Measurements from ENCODE around the gene CCDC88C. TPM values are rescaled to one million over a fixed set of nuclear protein-coding genes. Genes with fewer than 3 reads are reported as not detected.
"Not testable (repeated sequence)": the region's sequence is repeated elsewhere in the genome, so short reads cannot be mapped to it uniquely, and the experiment has no call there.

Gene CCDC88C
- total RNA-seq, 2 experiments from 2014 or later, result 73.7 to 82.8 TPM

- H3K4me3 Mint-ChIP-seq, result peak overlapping the region; percentile 92
- CTCF ChIA-PET, result interaction anchor here (0.8 to 12.5 kb wide), 7 partner anchors 17 to 410 kb away, joined by 3 to 177 read pairs (median 9); no protein-coding TSS in a partner anchor
- H3K9me3 Mint-ChIP-seq (ENCODE audit: low read depth), result no peaks in the 10 kb centered on the region
- intact Hi-C loops (cut with DNase I, micrococcal nuclease), result loop anchor here (1.0 to 5.0 kb wide), 16 partner anchors 43 to 1034 kb away; partner anchors contain the start of genes CALM1 (in 1 of the 2), PPP4R3A (in 1 of the 2) and RPS6KA5 (in 1 of the 2)
- peaks cover 38% of the 10 kb centered on the region for H3K36me3 Mint-ChIP-seq (ENCODE audit: low read depth)
- H3K27ac Mint-ChIP-seq, result peak overlapping the region; percentile 99
- no peak for ATAC-seq
- POLR2A ChIA-PET, result interaction anchor here (0.7 to 2.1 kb wide), 8 partner anchors 12 to 173 kb away, joined by 3 to 18 read pairs (median 6); no protein-coding TSS in a partner anchor
- peaks cover 47% of the 10 kb centered on the region for H3K4me1 Mint-ChIP-seq
- no peaks in the 10 kb centered on the region for H3K27me3 Mint-ChIP-seq
- DNase-seq, result peak; percentile 52
These were observed 888 bp downstream of the CCDC88C start for GRCh38 chr14:91416744-91417119.

GRCh38 chr14:91415794-91416743 lies 1.6 kb downstream of the CCDC88C start:
- intact Hi-C loops (cut with DNase I, micrococcal nuclease), result loop anchor here (1.0 to 5.0 kb wide), 13 partner anchors 43 to 1034 kb away; partner anchors contain the start of genes CALM1 (in 1 of the 2) and RPS6KA5 (in 1 of the 2)
- DNase-seq, result peak; percentile 87
- no peaks in the 10 kb centered on the region for H3K27me3 Mint-ChIP-seq
- H3K4me1 Mint-ChIP-seq, result peaks cover 53% of the 10 kb centered on the region
- H3K27ac Mint-ChIP-seq, result peak overlapping the region; percentile 99
- ChIA-PET CTCF (interaction anchor here (0.6 to 12.5 kb wide), 14 partner anchors 12 to 1032 kb away, joined by 3 to 177 read pairs (median 4); no protein-coding TSS in a partner anchor), POLR2A (interaction anchor here (0.6 to 2.1 kb wide), 13 partner anchors 11 to 172 kb away, joined by 3 to 18 read pairs (median 6); no protein-coding TSS in a partner anchor)
- peak overlapping the region; percentile 92 for H3K4me3 Mint-ChIP-seq
- H3K9me3 Mint-ChIP-seq (ENCODE audit: low read depth), result no peaks in the 10 kb centered on the region
- ATAC-seq, result peak; percentile 60
- H3K36me3 Mint-ChIP-seq (ENCODE audit: low read depth), result peaks cover 38% of the 10 kb centered on the region

- intact Hi-C loops (cut with DNase I, micrococcal nuclease), result no loop called here
- H3K4me3 Mint-ChIP-seq, result peak overlapping the region; percentile 92
- H3K9me3 Mint-ChIP-seq (ENCODE audit: low read depth), result no peaks in the 10 kb centered on the region
- DNase-seq (no peak), ATAC-seq (no peak)
- H3K27ac Mint-ChIP-seq, result peak overlapping the region; percentile 99
- peaks cover 43% of the 10 kb centered on the region for H3K36me3 Mint-ChIP-seq (ENCODE audit: low read depth)
- POLR2A ChIA-PET, result interaction anchor here (0.8 to 2.1 kb wide), 3 partner anchors 9 to 90 kb away, joined by 3 to 17 read pairs (median 6); no protein-coding TSS in a partner anchor
- peaks cover 68% of the 10 kb centered on the region for H3K4me1 Mint-ChIP-seq
- CTCF ChIA-PET, result interaction anchor here (0.6 to 12.5 kb wide), 8 partner anchors 15 to 493 kb away, joined by 3 to 177 read pairs (median 4); no protein-coding TSS in a partner anchor
- H3K27me3 Mint-ChIP-seq, result no peaks in the 10 kb centered on the region
These were observed 3.2 kb downstream of the CCDC88C start for GRCh38 chr14:91414475-91414833.

DNA sequence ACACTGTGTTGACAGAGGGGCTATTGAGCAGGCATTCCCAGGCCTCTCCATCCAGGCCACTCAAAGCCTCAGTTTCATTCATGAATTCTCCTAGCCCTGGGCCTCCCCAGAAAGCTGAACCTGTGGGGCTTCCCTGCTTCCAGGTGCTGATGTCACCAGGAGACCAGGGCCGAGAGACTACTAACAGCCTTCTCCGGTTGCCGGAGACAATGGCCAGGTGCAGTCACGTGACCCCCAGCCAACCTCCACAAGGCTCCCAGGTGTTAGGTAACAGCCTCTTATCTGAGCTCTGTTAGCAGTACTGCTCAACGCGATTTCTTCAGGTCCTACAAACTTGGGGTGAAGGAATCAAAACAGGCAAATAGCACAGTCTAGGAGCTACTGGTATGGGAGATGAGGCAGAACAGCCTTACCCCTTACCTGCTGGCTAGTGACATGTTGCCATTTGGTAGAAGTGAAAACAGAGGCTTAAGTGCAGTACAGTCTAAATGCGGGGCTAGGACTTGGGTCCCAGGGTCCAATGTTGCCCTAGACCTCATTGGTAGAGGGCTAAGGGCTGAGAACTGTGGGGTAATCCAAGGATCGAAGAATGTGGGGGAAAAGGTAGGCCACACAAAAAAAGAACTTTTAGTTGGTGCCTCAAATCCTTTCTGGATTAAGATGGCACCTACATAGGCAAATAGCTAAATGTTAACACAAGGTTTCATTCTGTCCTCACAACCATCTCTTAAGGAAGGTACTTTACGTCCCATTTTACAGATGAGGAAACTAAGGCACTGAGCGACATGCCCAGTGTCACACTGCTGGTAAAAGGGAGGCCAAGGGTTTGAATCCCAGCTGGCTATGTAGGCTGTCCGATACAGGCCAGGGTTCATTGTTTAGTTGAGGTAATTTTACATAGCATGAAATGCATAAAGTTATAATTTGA lies 3.8 kb downstream of the CCDC88C start:
- ATAC-seq, result no peak
- intact Hi-C loops (cut with DNase I, micrococcal nuclease), result no loop called here
- H3K36me3 Mint-ChIP-seq (ENCODE audit: low read depth), result peaks cover 45% of the 10 kb centered on the region

DNA sequence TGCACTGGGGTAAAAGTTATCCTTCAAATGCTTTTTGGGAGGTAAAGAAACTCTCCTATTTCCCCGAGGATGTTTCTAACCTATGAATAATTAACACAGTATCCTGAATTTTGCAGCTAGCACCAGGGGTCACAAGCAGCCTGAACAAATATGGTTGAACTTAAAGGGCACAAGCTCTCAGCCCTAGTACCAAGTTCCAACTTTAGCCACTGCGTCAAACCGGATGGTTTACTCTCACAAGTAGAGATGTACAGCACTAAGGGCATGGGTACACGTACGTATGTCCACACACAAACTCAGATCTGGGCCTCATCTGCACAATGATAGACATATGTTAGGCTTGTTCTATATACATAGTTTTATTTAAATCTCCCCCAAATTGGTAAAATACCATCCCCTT lies 4.7 kb downstream of the CCDC88C start:
- no peak for ATAC-seq
- peaks cover 54% of the 10 kb centered on the region for H3K36me3 Mint-ChIP-seq (ENCODE audit: low read depth)
- no peak for DNase-seq
- intact Hi-C loops (cut with DNase I, micrococcal nuclease), result no loop called here
- H3K4me1 Mint-ChIP-seq, result peaks cover 72% of the 10 kb centered on the region
- ChIA-PET CTCF (interaction anchor here (1.0 to 12.5 kb wide), 5 partner anchors 10 to 91 kb away, joined by 3 to 177 read pairs (median 6); no protein-coding TSS in a partner anchor), POLR2A (interaction anchor here (1.5 kb wide), 1 partner anchor 8 kb away, joined by 6 read pairs; no protein-coding TSS in a partner anchor)
- no peaks in the 10 kb centered on the region for H3K9me3 Mint-ChIP-seq (ENCODE audit: low read depth)
- peak overlapping the region; percentile 99 for H3K27ac Mint-ChIP-seq
- H3K4me3 Mint-ChIP-seq, result peak overlapping the region; percentile 92
- no peaks in the 10 kb centered on the region for H3K27me3 Mint-ChIP-seq

More for the DNA sequence above, 3.8 kb downstream of the CCDC88C start:
- ChIA-PET CTCF (interaction anchor here (0.6 to 12.5 kb wide), 8 partner anchors 11 to 238 kb away, joined by 3 to 177 read pairs (median 5); no protein-coding TSS in a partner anchor), POLR2A (interaction anchor here (0.8 to 1.5 kb wide), 2 partner anchors 8 to 63 kb away, joined by 3 to 6 read pairs; no protein-coding TSS in a partner anchor)
- Mint-ChIP-seq H3K27me3 (no peaks in the 10 kb centered on the region), H3K27ac (peak overlapping the region; percentile 99), H3K9me3 (ENCODE audit: low read depth) (no peaks in the 10 kb centered on the region), H3K4me1 (peaks cover 65% of the 10 kb centered on the region), H3K4me3 (peak overlapping the region; percentile 92)
- peak; percentile 59 for DNase-seq

DNA sequence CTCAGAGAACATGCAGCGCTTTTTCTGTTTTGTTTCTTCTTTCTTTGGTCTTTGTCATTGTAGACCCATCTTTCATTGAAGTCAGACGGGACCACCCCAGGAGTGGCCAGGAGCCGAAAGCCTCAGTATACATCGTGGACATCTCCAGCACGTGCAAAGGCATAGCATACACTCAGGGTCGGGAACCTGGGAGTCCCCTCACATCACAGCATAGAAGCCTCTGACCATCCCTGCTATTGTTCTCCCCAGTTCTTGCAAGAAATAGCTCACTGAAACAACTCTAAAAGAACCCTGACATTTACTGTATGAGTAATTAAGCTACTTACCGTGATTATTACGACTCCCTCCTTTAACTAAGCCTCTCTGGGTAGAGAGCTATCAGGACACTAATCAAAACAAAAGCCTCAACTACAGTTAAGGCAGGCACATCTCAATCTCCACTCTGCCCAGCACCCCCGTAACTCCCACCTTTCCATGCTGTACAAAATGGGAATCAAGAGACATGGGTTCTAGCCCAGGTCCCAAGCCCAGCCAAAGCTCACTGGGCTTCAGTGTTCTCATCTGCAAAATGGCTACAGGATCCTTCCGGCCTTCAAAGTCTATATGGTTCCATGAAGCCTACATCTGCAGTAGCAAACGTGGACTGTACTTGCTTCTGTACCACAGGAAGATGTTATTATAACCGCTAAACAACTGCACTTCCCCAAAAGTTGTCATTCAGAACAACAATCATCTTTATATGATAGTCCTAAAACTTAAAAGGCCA lies 6.7 kb downstream of the CCDC88C start:
- Mint-ChIP-seq H3K9me3 (ENCODE audit: low read depth) (no peaks in the 10 kb centered on the region), H3K4me1 (peaks cover 90% of the 10 kb centered on the region), H3K36me3 (ENCODE audit: low read depth) (peaks cover 59% of the 10 kb centered on the region), H3K27ac (peak overlapping the region; percentile 86), H3K27me3 (no peaks in the 10 kb centered on the region), H3K4me3 (peak overlapping the region; percentile 57)
- DNase-seq (peak; percentile 44), ATAC-seq (peak; percentile 60)
- ChIA-PET CTCF (interaction anchor here (0.7 to 12.5 kb wide), 11 partner anchors 9 to 111 kb away, joined by 3 to 177 read pairs (median 4); no protein-coding TSS in a partner anchor), POLR2A (interaction anchor here (0.6 to 1.6 kb wide), 15 partner anchors 8 to 697 kb away, joined by 3 to 7 read pairs (median 4); partner anchors contain the start of genes PPP4R3A and TC2N)
- intact Hi-C loops (cut with DNase I, micrococcal nuclease), result loop anchor here (1.0 to 2.0 kb wide), 3 partner anchors 7 to 38 kb away; no protein-coding TSS in a partner anchor

DNA sequence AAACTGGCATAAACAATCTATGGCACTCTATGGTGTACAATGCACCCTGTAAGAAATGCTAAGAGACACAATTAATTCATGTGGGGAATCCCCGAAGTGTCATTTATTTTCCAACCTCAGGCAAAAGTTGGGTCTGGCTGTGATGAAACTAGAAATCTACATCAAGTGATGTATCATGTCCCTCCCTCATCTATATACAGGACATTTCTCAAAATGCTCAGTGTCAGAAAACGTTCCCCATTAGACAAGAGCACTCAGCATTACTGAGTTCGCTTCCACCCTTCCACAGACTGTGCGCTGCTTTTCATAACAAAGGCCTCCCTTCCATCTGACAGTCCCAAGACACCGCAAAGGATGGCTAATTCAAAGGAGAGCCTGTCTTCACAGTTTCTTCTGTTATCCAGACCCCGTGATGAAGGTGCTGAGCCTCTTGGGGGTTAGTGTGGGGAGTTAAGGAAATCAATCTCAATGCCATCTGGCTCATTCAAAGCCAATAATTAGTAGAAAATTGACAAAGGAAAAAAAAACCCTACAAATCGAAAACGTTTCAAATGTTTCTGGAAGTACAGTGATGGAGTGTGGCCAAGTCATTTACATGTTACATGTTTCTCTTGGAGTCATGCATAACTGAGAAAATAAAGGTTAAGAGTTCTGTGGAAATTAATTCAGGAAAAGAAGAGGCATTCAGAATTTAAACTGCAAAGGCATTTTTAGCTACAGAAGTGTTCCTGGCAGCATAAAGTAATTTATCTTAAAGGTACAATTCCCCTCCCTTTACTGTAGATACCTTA lies 7.5 kb downstream of the CCDC88C start:
- H3K27ac Mint-ChIP-seq, result peak overlapping the region; percentile 86
- DNase-seq (peak; percentile 58), ATAC-seq (peak; percentile 79)
- H3K9me3 Mint-ChIP-seq (ENCODE audit: low read depth), result no peaks in the 10 kb centered on the region
- peak overlapping the region; percentile 57 for H3K4me3 Mint-ChIP-seq
- intact Hi-C loops (cut with DNase I, micrococcal nuclease), result loop anchor here (1.0 to 2.0 kb wide), 3 partner anchors 8 to 37 kb away; no protein-coding TSS in a partner anchor
- ChIA-PET CTCF (interaction anchor here (0.9 to 12.5 kb wide), 9 partner anchors 8 to 110 kb away, joined by 3 to 177 read pairs (median 4); no protein-coding TSS in a partner anchor), POLR2A (interaction anchor here (0.9 to 1.6 kb wide), 9 partner anchors 8 to 457 kb away, joined by 3 to 7 read pairs (median 4); partner anchors contain the start of genes PPP4R3A and TC2N)
- H3K4me1 Mint-ChIP-seq, result peaks cover 93% of the 10 kb centered on the region
- peaks cover 55% of the 10 kb centered on the region for H3K36me3 Mint-ChIP-seq (ENCODE audit: low read depth)
- H3K27me3 Mint-ChIP-seq, result no peaks in the 10 kb centered on the region

GRCh38 chr14:91409240-91409639 lies 8.4 kb downstream of the CCDC88C start:
- Mint-ChIP-seq H3K27ac (peak overlapping the region; percentile 84), H3K36me3 (ENCODE audit: low read depth) (peaks cover 47% of the 10 kb centered on the region), H3K4me1 (peaks cover 93% of the 10 kb centered on the region)
- H3K9me3 Mint-ChIP-seq (ENCODE audit: low read depth); ATAC-seq; POLR2A ChIA-PET; intact Hi-C loops (cut with DNase I, micrococcal nuclease); H3K4me3 Mint-ChIP-seq; H3K27me3 Mint-ChIP-seq; DNase-seq: not testable (repeated sequence)
- CTCF ChIA-PET, result interaction anchor here (0.6 to 1.1 kb wide), 8 partner anchors 15 to 213 kb away, joined by 3 to 7 read pairs (median 4); partner anchors contain the start of gene GPR68

DNA sequence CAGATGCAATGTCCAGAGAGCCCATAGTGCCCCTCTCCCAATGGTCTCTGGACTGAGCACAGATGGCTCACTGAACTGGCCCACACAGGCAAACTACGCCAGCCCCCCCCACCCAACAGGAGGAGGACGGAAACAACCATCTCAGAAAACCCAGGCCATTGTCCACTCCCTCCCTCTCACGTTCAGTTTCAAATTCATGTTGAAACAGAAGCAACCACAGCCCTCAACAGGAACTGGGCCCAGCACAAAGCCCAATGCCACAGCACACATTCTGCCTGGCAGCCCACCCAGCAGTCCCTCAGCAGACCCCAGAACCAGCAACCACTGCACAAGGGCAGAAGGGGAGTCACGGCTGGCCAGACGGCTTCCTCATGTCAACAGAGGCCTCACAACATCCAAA lies 10.6 kb downstream of the CCDC88C start:
- POLR2A ChIA-PET, result no interaction called here

More for the DNA sequence above, 10.6 kb downstream of the CCDC88C start:
- Mint-ChIP-seq H3K27ac (peak overlapping the region; percentile 84), H3K9me3 (ENCODE audit: low read depth) (no peaks in the 10 kb centered on the region), H3K4me1 (peaks cover 96% of the 10 kb centered on the region), H3K36me3 (ENCODE audit: low read depth) (peaks cover 40% of the 10 kb centered on the region), H3K27me3 (no peaks in the 10 kb centered on the region), H3K4me3 (no peak overlapping the region)
- no peak for DNase-seq
- no peak for ATAC-seq
- CTCF ChIA-PET, result interaction anchor here (1.4 to 1.7 kb wide), 3 partner anchors 9 to 64 kb away, joined by 3 read pairs; no protein-coding TSS in a partner anchor
- intact Hi-C loops (cut with DNase I, micrococcal nuclease), result no loop called here

Data from activated CD4-positive, alpha-beta T cell treated with anti-CD3 and anti-CD28 coated beads for 36 hours (primary cell).